ENCODE measurements around the gene CSF3.

- no peak for TF ChIP-seq CTCF (conservative IDR thresholded peaks at IDR 0.05; ENCODE audit: low read depth, low read length)
- no peak for TF ChIP-seq EZH2phosphoT487 (IDR thresholded peaks at IDR 0.05; ENCODE audit: borderline replicate concordance, low read length)
- TF ChIP-seq EZH2 (IDR thresholded peaks at IDR 0.05; ENCODE audit: low read length, unreplicated experiment) = no peak
Observed at GRCh38 chr17:40020146-40020545, 4.9 kb downstream of the CSF3 start.

Data from PC-3 (cell line).